Mononuclear cell (primary cell): ENCODE results near the gene SLC23A3. TPM values are rescaled to one million over a fixed set of nuclear protein-coding genes. Genes with fewer than 3 reads are reported as not detected.

Experiments used
- H3K27me3 ChIP-seq: 2 replicates; pipeline ENCODE4 v1.6.0; 2011; ENCODE audit warnings: low read length, control low read depth; ENCODE audit not compliant: insufficient read depth
- H3K4me1 ChIP-seq: 2 replicates; pipeline ENCODE4 v1.5.1; 2011; ENCODE audit warnings: mild to moderate bottlenecking, low read length, control low read depth; ENCODE audit not compliant: insufficient read depth
- H3K4me3 ChIP-seq: 2 replicates; pipeline ENCODE4 v1.5.1; 2011; ENCODE audit warnings: mild to moderate bottlenecking, low read length, moderate library complexity
- H3K9me3 ChIP-seq: 2 replicates; pipeline ENCODE4 v1.5.1; 2011; ENCODE audit warnings: low read depth, mild to moderate bottlenecking, control low read depth, low read length
- total RNA-seq: library from RNA; depleted of rRNA; stranded (reverse); fragments of >200 nt; gene quantifications from one replicate; pipeline ENCODE4 v1.2.3, GENCODE V29; 2012

SLC23A3 gene
- total RNA-seq, 1 donor, result 0.31 TPM

DNA sequence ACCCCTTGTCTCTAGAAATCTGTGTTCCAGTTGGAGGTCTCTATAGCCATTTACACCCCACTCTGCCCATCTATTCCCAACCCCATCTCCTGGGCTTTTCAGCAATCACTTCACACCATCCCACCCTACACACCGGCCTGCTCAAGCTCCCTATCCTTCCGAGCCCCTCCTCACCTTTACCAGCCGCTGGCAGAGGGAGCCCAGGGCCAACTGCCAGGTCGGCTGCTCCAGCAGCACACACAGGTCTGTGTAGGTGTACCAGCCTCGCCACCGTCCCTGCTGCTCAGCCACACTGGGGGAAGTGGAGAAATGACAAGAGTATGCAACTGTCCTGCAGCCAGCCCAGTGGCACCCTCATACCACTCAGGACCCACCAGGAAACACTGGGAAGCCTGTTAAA is 3.3 kb upstream of the SLC23A3 start:
- Histone ChIP-seq H3K4me3 (no peak overlapping the region), H3K9me3 (no peaks in the 10 kb centered on the region), H3K27me3 (no peaks in the 10 kb centered on the region), H3K4me1 (peaks cover 31% of the 10 kb centered on the region)

DNA sequence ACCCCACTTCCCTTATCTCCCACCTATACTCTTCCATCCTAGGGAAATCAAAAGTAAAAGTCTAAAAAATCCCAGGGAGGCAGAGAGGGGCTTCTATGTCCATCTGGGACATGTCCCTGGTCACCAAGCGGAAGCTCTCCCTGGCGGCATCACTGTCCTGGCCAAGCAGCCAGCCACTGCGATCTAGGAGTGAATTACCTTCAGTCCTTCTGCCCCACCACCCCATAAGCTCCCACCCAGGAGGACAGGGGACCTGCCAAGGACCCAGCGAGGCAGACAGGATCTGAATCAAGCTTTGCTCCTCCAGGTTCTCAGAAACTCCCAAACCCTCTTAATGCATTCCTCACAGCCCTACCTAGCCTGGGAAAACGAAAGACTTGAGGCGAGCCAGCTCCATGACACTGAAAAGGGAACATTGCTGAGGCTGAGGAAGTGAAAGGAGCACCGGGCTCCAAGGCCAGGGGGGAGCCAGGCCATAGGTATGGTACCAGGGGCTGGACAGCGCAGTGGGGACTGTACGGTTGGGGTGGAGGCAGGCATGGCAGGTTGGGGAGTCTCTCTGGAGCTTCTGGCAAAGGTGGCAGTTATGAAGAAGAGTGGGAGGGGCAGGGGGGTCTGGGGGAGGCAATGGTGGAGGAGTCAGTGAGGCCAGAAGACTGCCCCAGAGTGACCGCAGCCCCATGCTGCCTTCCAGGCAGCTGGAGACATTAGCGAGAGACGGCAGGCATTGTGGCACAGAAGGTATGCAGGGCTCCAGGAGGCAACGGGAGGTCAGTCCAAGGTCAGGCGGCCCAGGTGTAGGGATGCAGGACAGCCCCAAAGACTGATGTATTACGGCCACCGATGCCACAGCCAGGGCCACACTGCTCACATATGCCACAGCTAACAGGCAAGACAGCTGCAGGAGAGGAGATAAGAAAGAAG is 2.7 kb upstream of the SLC23A3 start:
- H3K9me3 ChIP-seq, result no peaks in the 10 kb centered on the region
- no peak overlapping the region for H3K4me3 ChIP-seq
- no peaks in the 10 kb centered on the region for H3K27me3 ChIP-seq
- H3K4me1 ChIP-seq, result peaks cover 28% of the 10 kb centered on the region

DNA sequence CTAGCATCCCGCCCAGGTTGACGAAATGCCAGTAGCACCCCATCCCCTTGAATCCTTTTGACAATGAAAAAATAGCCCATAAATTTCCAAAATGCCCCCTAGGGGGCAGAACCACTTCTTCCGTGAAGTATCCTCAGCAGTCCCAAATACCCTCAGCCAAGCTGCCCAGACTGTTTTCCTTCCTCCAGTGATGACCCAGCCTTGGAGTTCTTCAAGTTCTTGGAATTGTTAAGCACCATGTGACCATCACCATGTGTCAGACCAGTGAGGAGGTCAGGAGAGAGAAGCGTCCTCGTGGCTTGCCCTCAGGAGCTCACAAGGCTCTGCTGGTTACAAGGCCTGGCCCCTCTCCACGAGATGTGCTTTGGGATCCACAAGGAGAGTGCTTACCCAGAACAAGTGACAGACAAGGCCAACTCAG is 1.4 kb upstream of the SLC23A3 start:
- Histone ChIP-seq H3K4me3 (no peak overlapping the region), H3K27me3 (no peaks in the 10 kb centered on the region), H3K4me1 (peaks cover 23% of the 10 kb centered on the region), H3K9me3 (no peaks in the 10 kb centered on the region)

DNA sequence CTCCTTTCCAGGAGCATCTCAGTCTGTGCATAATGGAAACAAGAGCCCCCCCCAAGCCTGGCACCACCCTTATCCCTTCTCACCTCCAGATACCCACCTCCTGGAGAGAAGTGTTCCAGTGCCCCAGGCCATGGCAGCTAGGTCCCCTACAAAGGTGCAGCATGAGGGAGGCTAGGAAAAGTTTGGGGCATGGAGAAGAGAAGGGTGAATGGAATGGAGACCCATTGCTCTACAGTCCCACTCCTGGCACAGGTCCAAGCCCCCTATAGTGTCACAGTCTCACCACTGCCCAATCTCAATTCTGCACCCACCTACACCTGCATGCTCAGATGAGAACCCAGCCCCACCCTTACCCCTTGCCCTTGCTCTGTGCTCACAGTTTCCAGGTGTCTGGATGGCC is 897 bp downstream of the SLC23A3 start:
- Histone ChIP-seq H3K4me1 (peaks cover 2% of the 10 kb centered on the region), H3K9me3 (no peaks in the 10 kb centered on the region), H3K4me3 (no peak overlapping the region), H3K27me3 (no peaks in the 10 kb centered on the region)

DNA sequence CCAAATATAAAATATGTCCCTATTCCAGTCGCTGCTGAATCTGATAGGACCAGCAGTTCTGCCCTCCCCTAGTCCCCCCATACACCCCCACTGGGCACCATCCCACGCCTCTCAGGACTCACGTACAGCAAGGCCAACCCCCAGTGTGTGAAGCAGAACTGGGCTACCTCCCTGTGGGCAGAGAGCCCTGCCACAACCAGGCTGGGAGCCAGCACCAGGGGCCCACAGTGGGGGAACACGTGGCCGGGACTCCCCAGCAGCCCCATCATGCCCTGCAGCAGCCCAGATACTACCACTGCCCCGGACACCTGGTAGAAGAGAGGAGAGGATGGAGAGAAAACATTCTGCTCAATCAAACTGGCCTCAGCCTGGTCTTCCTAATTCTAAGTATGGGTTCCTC is 1.3 kb downstream of the SLC23A3 start:
- no peak overlapping the region for H3K4me3 ChIP-seq
- H3K4me1 ChIP-seq, result no peaks in the 10 kb centered on the region
- no peaks in the 10 kb centered on the region for H3K9me3 ChIP-seq
- H3K27me3 ChIP-seq, result no peaks in the 10 kb centered on the region

DNA sequence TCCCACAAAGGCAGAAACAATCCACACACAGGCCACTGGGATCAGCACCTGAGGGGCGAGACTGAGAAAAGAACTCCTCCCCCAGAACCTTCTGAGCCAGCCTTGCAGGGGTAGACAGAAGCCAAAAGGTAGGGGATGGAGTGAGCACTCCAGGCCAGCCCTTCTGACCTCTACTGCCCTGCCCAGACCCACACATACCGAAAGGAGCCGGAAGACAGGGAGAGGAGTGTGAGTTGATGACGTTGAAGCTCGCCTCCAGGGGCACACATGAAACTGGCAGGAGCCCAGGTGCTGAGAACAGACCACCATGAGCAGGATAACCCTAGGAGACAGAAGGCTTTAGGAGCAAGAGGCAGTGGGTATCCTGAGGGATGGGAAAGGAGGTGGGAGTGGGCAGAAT is 1.8 kb downstream of the SLC23A3 start:
- H3K4me1 ChIP-seq, result no peaks in the 10 kb centered on the region
- H3K9me3 ChIP-seq, result no peaks in the 10 kb centered on the region
- H3K4me3 ChIP-seq, result no peak overlapping the region
- no peaks in the 10 kb centered on the region for H3K27me3 ChIP-seq

DNA sequence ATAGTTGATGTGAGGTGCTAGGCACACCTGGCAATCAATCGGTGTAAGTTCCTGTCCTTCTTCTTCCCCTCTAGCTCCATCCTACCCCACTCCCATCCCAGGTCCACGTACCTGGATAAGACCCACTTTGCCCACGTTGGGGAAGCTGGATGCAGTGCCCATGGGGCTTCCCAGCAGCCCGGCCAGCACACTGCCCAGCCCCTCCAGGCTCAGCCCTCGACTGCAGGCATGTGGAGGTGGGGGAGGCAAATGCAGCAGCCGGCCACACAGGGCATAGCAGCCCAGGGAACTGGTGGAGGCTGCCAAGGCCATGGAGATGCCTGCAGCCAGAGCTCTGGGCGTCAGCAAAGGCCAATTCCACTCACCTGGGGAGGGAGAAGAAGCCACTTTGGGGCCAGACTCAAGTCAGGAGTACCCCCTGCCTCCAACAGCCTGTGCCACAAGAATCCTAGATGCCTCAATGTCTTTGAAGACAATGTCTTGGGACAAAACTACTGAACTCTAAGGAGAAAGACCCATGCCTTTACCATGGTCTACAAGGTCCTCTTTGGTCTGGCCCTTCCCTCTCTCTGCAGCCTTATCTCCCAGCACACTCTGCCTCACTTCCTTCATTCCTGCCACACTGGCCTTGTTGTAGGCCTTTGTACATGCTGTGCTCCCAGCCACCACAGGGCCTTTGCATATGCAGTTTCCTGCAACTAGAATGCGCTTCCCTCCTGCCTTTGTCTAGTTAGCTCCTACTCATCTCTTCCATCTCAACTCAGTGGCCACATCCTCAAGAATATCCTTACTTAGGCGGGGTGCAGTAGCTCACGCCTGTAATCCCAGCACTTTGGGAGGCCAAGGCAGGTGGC is 4.5 kb downstream of the SLC23A3 start:
- H3K27me3 ChIP-seq, result no peaks in the 10 kb centered on the region
- no peaks in the 10 kb centered on the region for H3K9me3 ChIP-seq
- H3K4me3 ChIP-seq, result no peak overlapping the region
- H3K4me1 ChIP-seq, result peaks cover 6% of the 10 kb centered on the region

DNA sequence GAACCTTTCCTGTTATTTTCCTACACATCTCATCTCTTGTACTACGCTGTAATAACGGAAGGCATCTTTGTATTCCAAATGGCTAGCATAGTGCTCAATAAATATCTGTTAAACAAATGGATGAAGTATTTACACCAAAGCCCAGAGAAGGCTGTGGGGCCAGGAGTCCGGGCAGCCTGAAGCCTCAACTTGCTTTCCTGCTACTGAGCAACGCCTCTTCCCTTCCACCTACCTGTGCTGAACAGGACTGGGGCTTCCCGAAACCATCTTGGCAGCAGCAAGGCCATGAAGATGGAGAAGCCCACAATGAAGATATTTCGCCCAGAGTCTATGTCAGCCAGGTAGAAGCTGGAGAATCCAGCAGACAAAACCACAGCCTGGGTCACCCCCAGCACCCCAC is 6.7 kb downstream of the SLC23A3 start:
- Histone ChIP-seq H3K4me1 (peaks cover 13% of the 10 kb centered on the region), H3K9me3 (no peaks in the 10 kb centered on the region), H3K27me3 (no peaks in the 10 kb centered on the region), H3K4me3 (no peak overlapping the region)

DNA sequence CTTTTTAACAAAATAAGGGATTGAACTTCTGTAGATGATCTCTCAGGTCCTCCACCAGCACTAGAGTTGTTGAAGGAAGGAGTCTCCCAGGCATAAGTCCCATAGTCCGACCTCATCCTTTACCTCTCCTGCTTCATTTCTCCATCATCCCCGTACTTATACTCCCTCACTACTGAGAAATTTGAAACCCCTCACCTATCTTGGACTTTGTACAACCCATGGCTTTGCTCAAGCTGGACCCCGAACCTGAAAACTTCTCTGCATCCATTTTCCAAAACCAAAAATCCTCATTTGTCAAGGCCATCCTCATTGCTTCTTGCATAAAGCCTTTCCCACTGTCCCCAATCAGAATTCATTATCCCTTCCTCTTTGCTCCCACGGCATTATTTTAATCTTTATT is 8.7 kb downstream of the SLC23A3 start:
- Histone ChIP-seq H3K9me3 (no peaks in the 10 kb centered on the region), H3K4me3 (peak overlapping the region; percentile 63), H3K27me3 (no peaks in the 10 kb centered on the region), H3K4me1 (peaks cover 13% of the 10 kb centered on the region)

DNA sequence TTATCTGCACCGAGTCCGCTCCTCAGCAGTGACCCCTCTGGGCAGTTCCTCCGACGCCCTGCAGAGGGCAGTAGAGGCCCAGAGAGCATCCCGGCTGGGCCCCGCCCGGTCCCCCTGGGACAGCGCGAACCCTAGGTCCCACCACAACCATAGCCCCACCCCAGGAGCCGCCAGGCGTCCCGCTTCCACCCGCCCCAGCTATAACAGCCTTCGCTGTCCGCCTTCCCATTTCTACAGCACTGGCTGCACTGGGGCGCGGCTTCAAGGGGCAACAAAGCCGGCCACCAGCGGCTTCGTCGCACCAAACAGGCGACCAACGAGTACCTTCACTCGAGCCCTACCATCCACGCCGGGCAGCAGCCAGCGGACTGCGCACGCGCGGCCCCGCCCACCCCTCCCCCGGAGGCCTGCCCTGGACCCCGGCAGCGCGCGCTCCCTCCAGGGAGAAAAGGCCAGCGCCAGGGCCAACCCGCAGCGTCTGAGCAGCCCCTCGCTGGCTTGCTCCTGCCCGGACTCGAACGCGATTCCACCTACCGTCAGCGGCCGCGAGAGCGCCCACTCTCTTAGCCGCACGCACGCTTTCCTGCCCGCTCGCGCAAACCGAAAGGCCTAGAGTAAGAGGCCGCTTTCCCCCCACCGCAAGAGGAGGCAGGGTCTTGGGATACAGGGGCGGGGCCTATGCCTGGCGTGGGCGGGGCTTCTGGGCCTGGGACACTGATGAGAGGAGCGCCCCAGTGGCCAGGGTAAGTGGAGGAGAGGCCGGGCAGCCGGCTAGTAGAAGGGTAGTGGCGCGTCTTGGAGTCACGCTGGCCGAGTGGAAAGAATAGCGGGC is 9.4 kb downstream of the SLC23A3 start, which contains the start of gene NHEJ1:
TSS of gene NHEJ1 (minus strand) at position 630 of the 832 bp plus-strand sequence. CDS start 2,453 bp downstream, outside the sequence.
- no peaks in the 10 kb centered on the region for H3K27me3 ChIP-seq
- no peaks in the 10 kb centered on the region for H3K9me3 ChIP-seq
- peaks cover 13% of the 10 kb centered on the region for H3K4me1 ChIP-seq
- H3K4me3 ChIP-seq, result peak within 1 kb of the TSS; percentile 63

DNA sequence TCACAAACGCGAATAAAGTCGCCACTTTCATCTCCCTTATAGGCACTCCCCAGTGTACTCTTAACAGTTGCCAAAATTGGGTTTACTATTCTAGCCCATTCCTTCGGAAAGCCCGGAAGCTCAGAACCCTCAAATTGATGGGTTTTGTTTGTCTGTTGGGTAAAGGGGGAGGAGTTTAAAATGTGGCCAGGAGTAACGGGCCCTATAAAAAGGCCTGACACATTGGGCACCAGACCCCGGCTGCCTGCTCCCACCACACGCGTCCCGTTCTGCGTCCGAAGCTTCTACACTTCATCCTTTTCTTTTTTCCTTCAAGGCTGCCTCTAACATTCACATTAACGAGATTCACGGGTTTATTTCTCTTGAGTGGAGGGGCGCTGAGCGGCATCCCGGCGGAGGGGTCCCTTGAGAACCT is 10.1 kb downstream of the SLC23A3 start:
- peak overlapping the region; percentile 63 for H3K4me3 ChIP-seq

DNA sequence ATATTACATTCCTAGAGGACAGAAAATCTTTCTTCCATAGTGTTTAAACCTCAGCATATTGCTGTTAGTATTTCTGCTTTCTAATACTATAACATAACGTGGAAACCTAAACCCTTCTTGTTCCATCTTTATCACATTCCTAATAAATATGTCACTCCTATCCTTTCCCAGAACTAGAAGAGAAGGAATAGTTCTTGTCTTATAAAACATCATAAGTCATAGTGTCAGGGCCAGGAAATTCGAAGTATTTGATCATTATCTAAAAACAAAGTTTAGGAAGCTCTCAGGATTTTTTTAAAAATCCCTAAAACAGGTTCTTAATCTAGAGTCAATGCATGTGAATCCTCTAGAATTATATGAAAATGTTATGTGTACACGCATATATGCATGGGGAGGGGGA is 11.2 kb downstream of the SLC23A3 start:
- Histone ChIP-seq H3K4me3 (no peak overlapping the region), H3K27me3 (no peaks in the 10 kb centered on the region), H3K9me3 (no peaks in the 10 kb centered on the region), H3K4me1 (peaks cover 13% of the 10 kb centered on the region)

More for the DNA sequence above, 10.1 kb downstream of the SLC23A3 start:
- Histone ChIP-seq H3K4me1 (peaks cover 13% of the 10 kb centered on the region), H3K27me3 (no peaks in the 10 kb centered on the region), H3K9me3 (no peaks in the 10 kb centered on the region)

DNA sequence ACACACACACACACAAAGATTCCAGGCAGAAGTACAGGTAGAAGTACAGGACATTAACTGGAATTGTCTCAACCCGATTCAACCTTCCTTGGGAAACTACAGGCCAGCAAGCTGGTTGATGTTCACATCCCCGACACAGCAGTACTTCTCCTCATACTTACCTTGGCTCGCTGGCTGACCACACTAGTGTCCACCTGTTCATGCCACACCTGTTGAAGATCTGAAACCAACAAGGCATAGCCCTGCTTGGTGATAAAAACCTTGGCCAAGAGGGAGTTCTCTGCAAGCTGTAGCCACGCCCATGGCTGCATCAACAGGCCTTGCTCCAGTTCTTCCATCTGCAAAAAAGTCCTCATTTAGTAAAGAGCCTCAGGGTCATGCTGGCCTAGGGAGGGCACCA is 11.8 kb downstream of the SLC23A3 start:
- no peaks in the 10 kb centered on the region for H3K9me3 ChIP-seq

DNA sequence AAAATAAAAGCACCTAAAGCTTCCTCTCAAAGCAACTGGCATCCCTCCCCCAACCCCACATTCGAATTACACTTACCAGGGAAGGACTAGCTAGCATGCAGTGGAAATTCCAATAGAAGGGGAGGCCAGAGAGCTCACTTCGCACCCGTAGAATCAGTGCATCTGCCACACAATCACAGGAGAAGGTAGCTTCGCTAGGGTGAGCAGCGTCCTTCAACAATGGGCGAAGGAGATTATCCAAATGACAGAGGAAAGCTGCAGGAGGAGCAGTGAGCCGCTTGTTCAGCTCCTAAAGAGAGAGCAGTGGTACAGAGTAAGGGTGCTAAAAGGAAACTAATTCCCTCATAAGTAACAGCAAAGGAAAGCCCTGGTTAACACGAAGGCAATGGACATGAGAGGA is 12.4 kb downstream of the SLC23A3 start:
- no peaks in the 10 kb centered on the region for H3K9me3 ChIP-seq
- H3K27me3 ChIP-seq, result no peaks in the 10 kb centered on the region
- H3K4me1 ChIP-seq, result peaks cover 13% of the 10 kb centered on the region
- H3K4me3 ChIP-seq, result no peak overlapping the region

More for the DNA sequence above, 11.8 kb downstream of the SLC23A3 start:
- H3K4me1 ChIP-seq, result peaks cover 13% of the 10 kb centered on the region
- no peak overlapping the region for H3K4me3 ChIP-seq
- H3K27me3 ChIP-seq, result no peaks in the 10 kb centered on the region
